HG02763 (cell line): ENCODE results near the gene CACNA2D3.

Experiments used
- ATAC-seq: cut with Tn5 transposase; IDR thresholded peaks from one replicate; pipeline ENCODE4 v1.9.1; 2021; ENCODE audit warnings: mild to moderate bottlenecking, moderate library complexity; ENCODE audit not compliant: unreplicated experiment

CACNA2D3 gene

GRCh38 chr3:54935869-54936268, 813.5 kb downstream of the CACNA2D3 start:
- no peak for ATAC-seq

GRCh38 chr3:54936561-54936960, 814.2 kb downstream of the CACNA2D3 start:
- ATAC-seq: no peak

- ATAC-seq: no peak
These were observed 817.4 kb downstream of the CACNA2D3 start for GRCh38 chr3:54939557-54940300.

- no peak for ATAC-seq
These were observed 818.6 kb downstream of the CACNA2D3 start for GRCh38 chr3:54940971-54941370.

GRCh38 chr3:54941690-54942362, 819.5 kb downstream of the CACNA2D3 start:
- ATAC-seq: no peak

GRCh38 chr3:54949491-54950044, 827.2 kb downstream of the CACNA2D3 start:
- no peak for ATAC-seq

GRCh38 chr3:54950391-54951003, 828.1 kb downstream of the CACNA2D3 start:
- no peak for ATAC-seq

- ATAC-seq: no peak
These were observed 829.1 kb downstream of the CACNA2D3 start for GRCh38 chr3:54951405-54951804.

- no peak for ATAC-seq
These were observed 831.7 kb downstream of the CACNA2D3 start for GRCh38 chr3:54954022-54954421.

- no peak for ATAC-seq
These were observed 832.2 kb downstream of the CACNA2D3 start for GRCh38 chr3:54954521-54954920.

- ATAC-seq: no peak
These were observed 833.1 kb downstream of the CACNA2D3 start for GRCh38 chr3:54955496-54955895.

- no peak for ATAC-seq
These were observed 833.6 kb downstream of the CACNA2D3 start for GRCh38 chr3:54955941-54956340.

- no peak for ATAC-seq
These were observed 835.4 kb downstream of the CACNA2D3 start for GRCh38 chr3:54957711-54958110.

GRCh38 chr3:54960082-54960481, 837.7 kb downstream of the CACNA2D3 start:
- ATAC-seq: no peak

- no peak for ATAC-seq
These were observed 838.3 kb downstream of the CACNA2D3 start for GRCh38 chr3:54960701-54961100.

- ATAC-seq: no peak
These were observed 839.8 kb downstream of the CACNA2D3 start for GRCh38 chr3:54962200-54962599.

- ATAC-seq: no peak
These were observed 841.3 kb downstream of the CACNA2D3 start for GRCh38 chr3:54963641-54964040.

GRCh38 chr3:54964081-54964480, 841.7 kb downstream of the CACNA2D3 start:
- ATAC-seq: no peak

- ATAC-seq: no peak
These were observed 843.4 kb downstream of the CACNA2D3 start for GRCh38 chr3:54965746-54966145.

GRCh38 chr3:54966979-54967378, 844.6 kb downstream of the CACNA2D3 start:
- ATAC-seq: no peak

- ATAC-seq: no peak
These were observed 845.4 kb downstream of the CACNA2D3 start for GRCh38 chr3:54967731-54968161.
